ENCODE data around the gene MYO9A.

DNA sequence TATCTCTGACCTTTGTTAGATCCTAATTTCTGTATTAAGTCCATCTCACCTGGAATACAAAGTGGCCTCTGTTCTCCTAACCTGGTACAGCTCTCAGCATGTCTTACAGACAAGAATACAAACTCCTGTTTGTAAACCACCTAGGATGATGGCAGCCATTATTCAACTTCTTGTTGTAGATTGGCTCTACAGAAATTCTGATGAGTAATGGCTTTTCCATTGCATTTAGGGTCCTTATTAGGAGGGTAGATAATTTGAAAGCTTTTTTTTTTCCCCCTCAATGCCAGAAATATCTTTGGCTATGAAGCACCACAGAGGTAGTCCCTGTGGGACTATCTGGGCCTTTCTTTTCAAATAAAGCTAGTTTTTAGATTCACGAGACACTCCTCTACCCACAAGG lies 297.8 kb downstream of the MYO9A start:
- TF ChIP-seq, protein P1, sequence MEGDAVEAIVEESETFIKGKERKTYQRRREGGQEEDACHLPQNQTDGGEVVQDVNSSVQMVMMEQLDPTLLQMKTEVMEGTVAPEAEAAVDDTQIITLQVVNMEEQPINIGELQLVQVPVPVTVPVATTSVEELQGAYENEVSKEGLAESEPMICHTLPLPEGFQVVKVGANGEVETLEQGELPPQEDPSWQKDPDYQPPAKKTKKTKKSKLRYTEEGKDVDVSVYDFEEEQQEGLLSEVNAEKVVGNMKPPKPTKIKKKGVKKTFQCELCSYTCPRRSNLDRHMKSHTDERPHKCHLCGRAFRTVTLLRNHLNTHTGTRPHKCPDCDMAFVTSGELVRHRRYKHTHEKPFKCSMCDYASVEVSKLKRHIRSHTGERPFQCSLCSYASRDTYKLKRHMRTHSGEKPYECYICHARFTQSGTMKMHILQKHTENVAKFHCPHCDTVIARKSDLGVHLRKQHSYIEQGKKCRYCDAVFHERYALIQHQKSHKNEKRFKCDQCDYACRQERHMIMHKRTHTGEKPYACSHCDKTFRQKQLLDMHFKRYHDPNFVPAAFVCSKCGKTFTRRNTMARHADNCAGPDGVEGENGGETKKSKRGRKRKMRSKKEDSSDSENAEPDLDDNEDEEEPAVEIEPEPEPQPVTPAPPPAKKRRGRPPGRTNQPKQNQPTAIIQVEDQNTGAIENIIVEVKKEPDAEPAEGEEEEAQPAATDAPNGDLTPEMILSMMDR (IDR thresholded peaks at IDR 0.05; ENCODE audit: borderline replicate concordance, extremely low read depth, low read length, poor library complexity, severe bottlenecking) = no peak
- no peak for TF ChIP-seq EZH2 (IDR thresholded peaks at IDR 0.05; ENCODE audit: borderline replicate concordance, low read depth, low read length, severe bottlenecking)
